Measurements from ENCODE around the gene TFIP11. TPM values are rescaled to one million over a fixed set of nuclear protein-coding genes. Genes with fewer than 3 reads are reported as not detected.
A peak's percentile ranks its signal among the peaks of the same experiment; 100 is the strongest.

The TFIP11 gene
- total and polyA plus RNA-seq, 10 of the 15 experiments (the other 5 are each of a cell fraction or from before 2014, with no cell fraction given), result 14.2 to 43.3 (median 31.9) TPM

GRCh38 chr22:26486394-26486793, 25.9 kb downstream of the TFIP11 start:
- RAD21 ChIA-PET (ENCODE audit: unreplicated experiment), result no interaction called here
- H4K20me1 ChIP-seq (ENCODE audit: control insufficient read depth, insufficient read depth), result no peaks in the 10 kb centered on the region
- H3K79me2 ChIP-seq (ENCODE audit: control insufficient read depth, insufficient read depth, low read length), result peaks cover 28% of the 10 kb centered on the region
- no peak overlapping the region for H2AFZ ChIP-seq (ENCODE audit: control insufficient read depth, low read depth, low read length)
- peaks cover 4 to 10% of the 10 kb centered on the region in 2 experiments for H3K36me3 ChIP-seq (ENCODE audit: control insufficient read depth in 2 of 2, insufficient read depth in 2 of 2, low read length in 1 of 2)
- ATAC-seq, result no peak
- TF ChIP-seq PML (IDR thresholded peaks at IDR 0.05; ENCODE audit: low read length) (no peak), HSF1 (IDR thresholded peaks at IDR 0.05; ENCODE audit: low read depth, low read length) (no peak), EZH2 (IDR thresholded peaks at IDR 0.05; ENCODE audit: borderline replicate concordance, control insufficient read depth, low read depth, low read length) (no peak), SP1 (IDR thresholded peaks at IDR 0.05; ENCODE audit: low read depth, low read length) (no peak), CBFB (IDR thresholded peaks at IDR 0.05; ENCODE audit: low read depth) (no peak), TCF3 (IDR thresholded peaks at IDR 0.05; ENCODE audit: borderline replicate concordance, insufficient read depth, low read depth, low read length) (no peak), MYC (IDR thresholded peaks at IDR 0.05; ENCODE audit: insufficient read depth, insufficient read length, insufficient replicate concordance, low read length, severe bottlenecking) (no peak), HCFC1 (IDR thresholded peaks at IDR 0.05; ENCODE audit: low read length) (no peak), RUNX3 (IDR thresholded peaks at IDR 0.05; ENCODE audit: low read length) (no peak), STAT1 (conservative IDR thresholded peaks at IDR 0.05) (no peak), CBX3 (IDR thresholded peaks at IDR 0.05; ENCODE audit: borderline replicate concordance, low read depth) (no peak), ATF7 (IDR thresholded peaks at IDR 0.05; ENCODE audit: low read depth) (no peak), MLLT1 (IDR thresholded peaks at IDR 0.05) (no peak)
- TF ChIP-seq, protein P1, sequence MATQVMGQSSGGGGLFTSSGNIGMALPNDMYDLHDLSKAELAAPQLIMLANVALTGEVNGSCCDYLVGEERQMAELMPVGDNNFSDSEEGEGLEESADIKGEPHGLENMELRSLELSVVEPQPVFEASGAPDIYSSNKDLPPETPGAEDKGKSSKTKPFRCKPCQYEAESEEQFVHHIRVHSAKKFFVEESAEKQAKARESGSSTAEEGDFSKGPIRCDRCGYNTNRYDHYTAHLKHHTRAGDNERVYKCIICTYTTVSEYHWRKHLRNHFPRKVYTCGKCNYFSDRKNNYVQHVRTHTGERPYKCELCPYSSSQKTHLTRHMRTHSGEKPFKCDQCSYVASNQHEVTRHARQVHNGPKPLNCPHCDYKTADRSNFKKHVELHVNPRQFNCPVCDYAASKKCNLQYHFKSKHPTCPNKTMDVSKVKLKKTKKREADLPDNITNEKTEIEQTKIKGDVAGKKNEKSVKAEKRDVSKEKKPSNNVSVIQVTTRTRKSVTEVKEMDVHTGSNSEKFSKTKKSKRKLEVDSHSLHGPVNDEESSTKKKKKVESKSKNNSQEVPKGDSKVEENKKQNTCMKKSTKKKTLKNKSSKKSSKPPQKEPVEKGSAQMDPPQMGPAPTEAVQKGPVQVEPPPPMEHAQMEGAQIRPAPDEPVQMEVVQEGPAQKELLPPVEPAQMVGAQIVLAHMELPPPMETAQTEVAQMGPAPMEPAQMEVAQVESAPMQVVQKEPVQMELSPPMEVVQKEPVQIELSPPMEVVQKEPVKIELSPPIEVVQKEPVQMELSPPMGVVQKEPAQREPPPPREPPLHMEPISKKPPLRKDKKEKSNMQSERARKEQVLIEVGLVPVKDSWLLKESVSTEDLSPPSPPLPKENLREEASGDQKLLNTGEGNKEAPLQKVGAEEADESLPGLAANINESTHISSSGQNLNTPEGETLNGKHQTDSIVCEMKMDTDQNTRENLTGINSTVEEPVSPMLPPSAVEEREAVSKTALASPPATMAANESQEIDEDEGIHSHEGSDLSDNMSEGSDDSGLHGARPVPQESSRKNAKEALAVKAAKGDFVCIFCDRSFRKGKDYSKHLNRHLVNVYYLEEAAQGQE (IDR thresholded peaks at IDR 0.05; ENCODE audit: low read depth, low read length), result no peak
- in situ Hi-C loops (cut with MboI), result no loop called here
- H3K4me3 ChIP-seq, result no peak overlapping the region
- POLR2A ChIA-PET, result interaction anchor here (0.5 kb wide), 1 partner anchor 104 kb away, joined by 3 read pairs; no protein-coding TSS in a partner anchor
- H3K4me1 ChIP-seq (ENCODE audit: control insufficient read depth, insufficient read depth, low read length), result peaks cover 8% of the 10 kb centered on the region
- H3K27ac ChIP-seq (ENCODE audit: control insufficient read depth, insufficient read depth), result no peak overlapping the region
- SMC1A ChIA-PET (ENCODE audit: uncharacterized antibody, unreplicated experiment), result no interaction called here
- no peaks in the 10 kb centered on the region for H3K27me3 ChIP-seq (replicated peaks in 1 of 2; ENCODE audit: control insufficient read depth in 2 of 2, insufficient read depth in 2 of 2, low read length in 1 of 2)
- CTCF ChIA-PET, result interaction anchor here (0.6 to 5.0 kb wide), 2 partner anchors 16 to 157 kb away, joined by 3 to 29 read pairs; no protein-coding TSS in a partner anchor
- intact Hi-C loops (cut with micrococcal nuclease; ENCODE audit: unreplicated experiment), result no loop called here
- no TSS peak for BruUV-seq (replicated peaks)
- no peak overlapping the region for H3K9ac ChIP-seq (ENCODE audit: control insufficient read depth, insufficient read depth, low read length)
- no peak for FAIRE-seq
- WGBS (ENCODE audit: insufficient coverage, insufficient replicate concordance, low lambda C conversion rate, missing lambda C conversion rate), result 97% methylated on average over 5 of the region's 5 CpGs
- no peak for DNase-seq (ENCODE audit: low read depth, low spot score)
- H3K9me3 ChIP-seq (replicated peaks; ENCODE audit: control insufficient read depth, insufficient read depth, low read length), result no peaks in the 10 kb centered on the region
- peak overlapping the region; percentile 3; the same call in 1 of the 2 replicates for H3K4me2 ChIP-seq (ENCODE audit: control insufficient read depth, insufficient read depth)

Data from GM12878 (cell line).